HepG2 (cell line): Measurements from ENCODE around the gene KDM3B. TPM values are rescaled to one million over a fixed set of nuclear protein-coding genes. Genes with fewer than 3 reads are reported as not detected.
A peak's percentile ranks its signal among the peaks of the same experiment; 100 is the strongest.

Experiments used
- ATF3 ChIP-seq: sonication (generic); formaldehyde crosslinking; IDR thresholded peaks from 2 replicates; pipeline ENCODE4 v1.4.0; 2020; ENCODE audit warnings: missing genetic modification reagents
- CCAR2 ChIP-seq: fragments of 200-400 bp; formaldehyde crosslinking; optimal IDR thresholded peaks from 2 replicates; pipeline ENCODE3; 2018; ENCODE audit warnings: low read depth, mild to moderate bottlenecking, low read length, moderate library complexity
- E2F1 ChIP-seq: sonication (generic); formaldehyde crosslinking; IDR thresholded peaks from 2 replicates; pipeline ENCODE4 v1.5.0; 2020; ENCODE audit warnings: missing genetic modification reagents
- ELK4 ChIP-seq: sonication (generic); formaldehyde crosslinking; IDR thresholded peaks from 2 replicates; pipeline ENCODE4 v1.9.0; 2021; ENCODE audit warnings: missing genetic modification reagents, borderline replicate concordance
- FOXO4 ChIP-seq: sonication (generic); formaldehyde crosslinking; conservative IDR thresholded peaks from 2 replicates; pipeline ENCODE4 v1.8.1; 2023; ENCODE audit warnings: missing genetic modification reagents
- HIVEP1 ChIP-seq: sonication (generic); formaldehyde crosslinking; IDR thresholded peaks from 2 replicates; pipeline ENCODE4 v1.4.0; 2020; ENCODE audit warnings: mild to moderate bottlenecking, missing genetic modification reagents
- IRX3 ChIP-seq: sonication (generic); formaldehyde crosslinking; IDR thresholded peaks from 2 replicates; pipeline ENCODE4 v1.8.1; 2023; ENCODE audit warnings: mild to moderate bottlenecking, low read depth, missing genetic modification reagents, borderline replicate concordance
- MLLT10 ChIP-seq: sonication (generic); formaldehyde crosslinking; IDR thresholded peaks from 2 replicates; pipeline ENCODE4 v1.4.0; 2020; ENCODE audit warnings: missing genetic modification reagents
- POGK ChIP-seq: sonication (generic); formaldehyde crosslinking; conservative IDR thresholded peaks from 2 replicates; pipeline ENCODE4 v1.8.0; 2022; ENCODE audit warnings: mild to moderate bottlenecking, moderate library complexity, missing genetic modification reagents
- PRDM4 ChIP-seq: sonication (generic); formaldehyde crosslinking; IDR thresholded peaks from 2 replicates; pipeline ENCODE4 v1.9.0; 2021; ENCODE audit warnings: missing genetic modification reagents, borderline replicate concordance
- SMC3 ChIP-seq: IDR thresholded peaks from 2 replicates; pipeline ENCODE4 v1.6.1; 2011; ENCODE audit warnings: low read length, improper control_type of control experiment
- SNAI1 ChIP-seq: sonication (generic); formaldehyde crosslinking; IDR thresholded peaks from 2 replicates; pipeline ENCODE4 v1.5.0; 2020; ENCODE audit warnings: mild to moderate bottlenecking, missing genetic modification reagents, borderline replicate concordance
- WIZ ChIP-seq: sonication (generic); formaldehyde crosslinking; IDR thresholded peaks from 2 replicates; pipeline ENCODE4 v1.5.1; 2020; ENCODE audit warnings: mild to moderate bottlenecking, missing genetic modification reagents
- ZC3H4 ChIP-seq: sonication (generic); formaldehyde crosslinking; IDR thresholded peaks from 2 replicates; pipeline ENCODE4 v1.4.0; 2020; ENCODE audit warnings: missing genetic modification reagents, borderline replicate concordance
- ZFY ChIP-seq: sonication (generic); formaldehyde crosslinking; IDR thresholded peaks from 2 replicates; pipeline ENCODE4 v1.4.0; 2020; ENCODE audit warnings: missing genetic modification reagents
- ZMYM3 ChIP-seq: sonication (generic); formaldehyde crosslinking; IDR thresholded peaks from 2 replicates; pipeline ENCODE4 v1.5.1; 2020; ENCODE audit warnings: mild to moderate bottlenecking, missing genetic modification reagents
- ZNF160 ChIP-seq: sonication (generic); formaldehyde crosslinking; IDR thresholded peaks from 2 replicates; pipeline ENCODE4 v1.8.0; 2022; ENCODE audit warnings: mild to moderate bottlenecking, inconsistent platforms, missing genetic modification reagents
- ZNF350 ChIP-seq: sonication (generic); formaldehyde crosslinking; IDR thresholded peaks from 2 replicates; pipeline ENCODE4 v1.4.0; 2020; ENCODE audit warnings: mild to moderate bottlenecking, low read depth, missing genetic modification reagents, borderline replicate concordance
- ZNF709 ChIP-seq: sonication (generic); formaldehyde crosslinking; IDR thresholded peaks from 2 replicates; pipeline ENCODE4 v1.5.0; 2020; ENCODE audit warnings: mild to moderate bottlenecking, missing genetic modification reagents
- ZNF775 ChIP-seq: sonication (generic); formaldehyde crosslinking; IDR thresholded peaks from 2 replicates; pipeline ENCODE4 v1.4.0; 2020; ENCODE audit warnings: missing genetic modification reagents, mild to moderate bottlenecking, moderate library complexity, borderline replicate concordance
- polyA plus RNA-seq, 8 experiments: library from polyadenylated mRNA; depleted of rRNA in 3 of 8; stranded (reverse) in 7 of 8; unstranded in 1 of 8; fragments of >200 nt; fragmentation: Illumina TruSeq in 4 of 8; extraction: Trizol in 4 of 8; gene quantifications; 2 replicates each; pipeline versions ENCODE4 v1.2.1 to v1.2.3, GENCODE V29; 2011 to 2016; ENCODE audit warnings: low read depth in 4 of 8, missing spikeins in 1 of 8, mixed read lengths in 1 of 8; ENCODE audit not compliant: insufficient read depth in 1 of 8
- total RNA-seq, 5 experiments: library from RNA; depleted of rRNA; stranded (reverse); fragments of >200 nt; fragmentation: Illumina TruSeq; extraction: Trizol; gene quantifications; 2 replicates each; pipeline ENCODE4 v1.2.3, GENCODE V29; 2016; ENCODE audit warnings: low read depth in 1 of 5

KDM3B gene
- total and polyA plus RNA-seq, 2 of the 13 experiments (the other 11 are each of a cell fraction or from before 2014, with no cell fraction given): 19.7 to 34.3 TPM

- TF ChIP-seq E2F1 (peak; percentile 97), ZNF350 (peak; percentile 28; the same call in 1 of the 2 replicates), POGK (CRISPR knock-in tag) (peak; percentile 54; the same call in 1 of the 2 replicates), ZC3H4 (CRISPR knock-in tag) (no peak), ZMYM3 (CRISPR knock-in tag) (no peak), SMC3 (no peak), ATF3 (CRISPR knock-in tag) (no peak), PRDM4 (CRISPR knock-in tag) (no peak), ZNF775 (CRISPR knock-in tag) (no peak), ZNF709 (no peak), ZFY (CRISPR knock-in tag) (peak; percentile 93), SNAI1 (CRISPR knock-in tag) (0 out of 2 replicates have a peak, but pooled peaks have one; percentile 42), ZNF160 (peak; percentile 72; the same call in 1 of the 2 replicates), ELK4 (CRISPR knock-in tag) (no peak), MLLT10 (CRISPR knock-in tag) (no peak), FOXO4 (CRISPR knock-in tag) (no peak), WIZ (CRISPR knock-in tag) (no peak), IRX3 (no peak), CCAR2 (no peak), HIVEP1 (peak; percentile 43; the same call in 1 of the 2 replicates)
These were observed 20.8 kb upstream of the KDM3B start, which contains the start of gene CDC25C (continued) for GRCh38 chr5:138331449-138332368.
